ENCODE results near the gene CLSTN2.

CLSTN2 gene

DNA sequence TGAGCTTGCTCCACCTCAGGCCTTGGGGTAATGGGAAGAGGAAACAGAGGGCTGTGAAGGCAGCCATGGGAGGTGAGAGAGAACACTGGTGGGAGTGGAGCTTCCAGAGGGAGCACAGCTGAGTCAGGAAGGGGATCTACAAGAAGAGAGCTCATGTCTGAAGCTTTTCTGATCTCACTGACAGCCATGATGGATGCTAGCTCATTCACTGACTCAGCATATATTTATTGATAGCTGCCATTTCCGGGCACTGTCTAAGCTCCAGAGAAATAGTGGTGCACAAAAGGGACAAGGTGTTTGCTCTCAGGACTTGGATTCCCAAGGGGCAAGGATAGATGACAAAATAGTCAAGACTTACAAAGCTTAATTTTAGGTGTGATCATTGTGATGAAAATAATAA, 218.8 kb downstream of the CLSTN2 start:
- DNase-seq: no peak

GRCh38 chr3:140157161-140157560, 222.2 kb downstream of the CLSTN2 start:
- no peak for DNase-seq

GRCh38 chr3:140159646-140160045, 224.7 kb downstream of the CLSTN2 start:
- no peak for DNase-seq

- DNase-seq: no peak
Observed at GRCh38 chr3:140160553-140160952, 225.6 kb downstream of the CLSTN2 start.

DNA sequence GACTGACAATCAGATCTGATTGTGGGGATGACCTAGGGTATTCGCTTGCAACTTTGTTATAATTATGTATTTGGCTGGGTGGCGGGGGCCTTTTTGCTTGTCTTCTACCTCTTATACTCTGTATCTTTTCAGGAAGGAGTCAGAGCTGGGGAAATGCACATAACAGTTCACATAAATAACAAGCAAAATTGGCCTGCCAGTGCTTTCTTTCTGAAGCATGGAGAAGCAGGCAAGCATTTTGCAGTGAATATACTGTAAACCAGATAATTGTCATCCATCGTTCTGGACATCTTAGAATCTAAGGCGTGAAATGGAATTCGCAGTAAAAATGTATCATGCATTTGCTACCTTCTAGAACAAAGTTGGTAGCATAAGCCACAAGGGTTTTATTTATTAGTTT, 227.6 kb downstream of the CLSTN2 start:
- no peak for DNase-seq

GRCh38 chr3:140163159-140163763, 228.3 kb downstream of the CLSTN2 start:
- no peak for DNase-seq

DNA sequence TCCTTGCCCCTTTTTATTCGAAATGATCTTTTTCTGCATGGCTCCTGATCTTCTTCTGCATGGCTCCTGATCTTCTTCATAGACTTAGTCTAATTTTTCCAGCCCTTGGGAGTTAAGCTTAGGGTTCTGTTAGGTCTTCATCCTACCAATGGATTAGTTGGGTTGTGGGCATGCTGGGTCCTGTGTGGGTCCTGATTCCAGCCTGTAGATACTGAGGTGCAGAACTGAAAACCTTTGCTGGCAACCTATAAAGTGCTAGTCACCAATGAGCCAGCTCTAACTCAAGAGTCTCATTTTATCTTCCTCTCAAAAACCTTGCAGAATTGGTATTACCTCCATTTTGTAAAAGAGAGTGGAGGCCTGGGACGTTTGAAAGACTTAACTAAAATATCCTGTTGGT, 229.2 kb downstream of the CLSTN2 start:
- DNase-seq: no peak

- DNase-seq: no peak
Observed at GRCh38 chr3:140164922-140165590, 230.1 kb downstream of the CLSTN2 start.

DNA sequence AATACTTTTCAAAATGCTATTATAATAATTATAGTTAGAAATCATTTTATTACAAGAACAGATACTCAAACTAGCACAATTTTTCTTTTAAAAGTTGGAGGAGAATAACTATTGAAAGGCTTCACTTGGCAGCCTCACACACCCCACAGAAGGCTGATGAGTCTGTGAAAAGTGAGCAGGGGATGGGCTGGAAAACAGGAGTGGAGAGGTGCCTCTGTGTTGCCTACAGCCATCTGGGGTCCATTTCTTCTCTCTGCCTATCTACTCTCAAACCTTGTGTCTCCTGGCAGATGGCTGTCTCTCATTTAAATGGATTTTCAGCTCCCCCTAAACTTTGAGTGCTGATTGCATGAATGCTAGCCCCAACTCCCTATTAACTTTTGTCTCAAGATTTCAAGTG, 230.8 kb downstream of the CLSTN2 start:
- no peak for DNase-seq

DNA sequence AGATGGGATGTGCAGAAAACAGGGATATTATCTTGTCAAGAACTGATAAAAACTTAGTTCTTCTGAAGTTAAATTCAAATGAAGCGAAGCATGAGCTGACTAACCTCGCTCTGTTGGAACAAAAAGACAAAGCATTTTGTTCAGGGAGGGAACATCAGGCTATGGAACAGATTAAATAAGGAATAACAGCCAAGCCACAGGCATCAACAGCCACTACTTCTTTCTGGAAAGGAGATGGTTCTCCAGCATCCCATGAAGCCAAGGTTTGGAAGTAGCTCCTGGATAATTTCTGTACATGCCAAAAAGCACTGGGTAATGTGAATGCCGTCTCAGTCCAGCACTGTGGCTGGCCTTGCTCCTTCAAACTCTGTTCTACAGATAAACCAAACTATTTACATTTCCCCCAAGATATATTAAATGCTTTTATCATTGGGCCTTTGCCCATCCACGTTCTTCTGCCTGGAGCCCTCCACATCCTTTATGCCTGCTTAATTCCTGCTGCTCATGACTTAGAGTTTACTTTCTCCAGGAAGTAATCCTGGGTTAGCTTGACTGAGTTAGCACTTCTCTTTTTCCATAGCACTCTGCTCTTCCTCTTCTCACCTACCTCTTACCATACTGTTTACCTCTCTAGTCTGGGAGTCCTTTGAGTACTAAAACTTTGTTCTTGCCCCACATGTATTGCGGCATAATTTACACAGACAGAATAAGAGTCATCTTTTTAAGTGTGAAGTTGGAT, 232.0 kb downstream of the CLSTN2 start:
- no peak for DNase-seq

DNA sequence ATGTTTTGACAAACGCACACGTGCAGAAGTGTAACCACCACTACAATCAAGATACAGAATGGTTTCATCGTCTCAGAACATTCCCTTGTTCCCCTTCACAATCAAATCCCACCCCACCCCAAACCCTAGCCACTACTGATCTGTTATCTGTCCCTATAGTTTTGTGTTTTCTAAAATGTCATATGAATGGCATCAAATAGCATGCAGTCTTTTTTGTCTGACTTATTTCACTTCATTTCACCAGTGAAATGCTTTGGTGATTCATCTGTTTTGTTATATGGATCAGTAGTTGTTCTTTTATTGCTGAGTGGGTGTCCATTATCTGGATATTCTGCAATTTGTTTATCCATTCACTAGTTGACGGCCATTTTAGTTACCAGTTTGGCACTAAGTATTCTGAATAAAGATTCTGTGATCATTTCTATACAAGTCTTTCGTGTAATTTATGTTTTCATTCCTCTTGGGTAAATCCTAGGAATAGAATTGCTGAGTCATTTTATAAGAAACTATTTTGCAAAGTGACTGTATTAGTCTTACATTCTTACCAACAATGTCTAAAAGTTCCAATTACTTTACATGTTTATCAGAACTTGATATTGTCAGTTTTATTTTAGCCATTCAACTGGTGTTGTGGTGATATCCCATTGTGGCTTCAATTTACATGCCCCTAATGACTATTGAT, 232.8 kb downstream of the CLSTN2 start:
- no peak for DNase-seq

DNA sequence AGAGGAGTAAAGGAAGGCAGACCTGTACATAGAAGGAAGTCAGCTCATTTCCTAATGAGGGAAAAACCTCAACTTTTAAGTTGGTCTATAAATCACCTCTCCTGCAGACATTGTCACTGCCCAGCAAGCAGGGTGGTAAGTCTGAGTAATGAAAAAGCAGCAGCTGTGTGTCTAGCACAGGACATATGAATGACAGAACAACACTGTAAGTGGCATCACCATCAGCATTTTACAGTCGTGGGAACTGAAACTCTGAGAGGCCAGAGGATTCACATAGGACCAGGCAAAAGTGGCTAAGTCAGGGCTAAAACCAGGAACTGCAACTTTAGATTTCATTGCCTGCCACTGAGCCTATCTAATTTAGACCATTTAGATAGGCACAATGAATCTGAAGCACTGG, 235.6 kb downstream of the CLSTN2 start:
- no peak for DNase-seq

- DNase-seq: no peak
Observed at GRCh38 chr3:140176526-140176925, 241.5 kb downstream of the CLSTN2 start.

DNA sequence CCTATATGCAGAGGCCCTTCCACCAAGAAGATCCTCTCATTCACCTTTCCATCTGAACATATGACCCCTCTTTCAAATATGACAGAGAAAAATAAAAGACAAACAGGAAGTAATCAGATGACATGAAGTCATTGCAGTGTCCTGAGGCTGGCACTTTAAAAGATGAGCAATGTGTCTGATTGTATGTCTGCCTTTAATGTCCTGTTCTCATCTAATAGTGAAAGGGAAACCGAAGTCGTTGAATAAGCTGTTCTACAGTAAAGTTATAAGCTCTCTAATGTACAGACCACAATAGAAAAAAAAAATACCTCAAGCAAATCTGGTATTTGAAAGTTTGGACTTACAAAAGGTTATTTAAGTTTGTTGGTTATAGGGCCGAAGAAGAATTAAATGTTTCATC, 243.0 kb downstream of the CLSTN2 start:
- DNase-seq: no peak

DNA sequence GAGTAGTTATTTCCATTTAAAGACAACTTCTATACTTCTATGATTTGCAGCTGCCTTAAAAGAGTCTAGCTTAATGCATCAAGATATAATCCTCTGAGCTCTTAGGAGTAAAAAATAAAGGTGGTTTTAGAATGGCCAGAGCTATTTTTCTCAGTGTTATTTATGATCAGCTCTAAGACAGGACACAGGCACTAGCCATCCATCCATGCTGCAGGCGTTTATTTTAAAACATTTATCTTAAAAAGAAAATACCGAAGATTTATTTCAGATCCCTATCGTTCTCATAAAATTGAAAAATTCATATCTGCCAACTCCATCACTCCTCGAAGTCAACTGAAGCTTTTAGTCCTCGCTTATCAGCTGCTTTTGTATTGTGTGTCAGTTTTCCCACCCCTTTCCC, 243.5 kb downstream of the CLSTN2 start:
- no peak for DNase-seq

- DNase-seq: no peak
Observed at GRCh38 chr3:140180603-140181002, 245.6 kb downstream of the CLSTN2 start.

- DNase-seq: no peak
Observed at GRCh38 chr3:140185375-140185774, 250.4 kb downstream of the CLSTN2 start.

DNA sequence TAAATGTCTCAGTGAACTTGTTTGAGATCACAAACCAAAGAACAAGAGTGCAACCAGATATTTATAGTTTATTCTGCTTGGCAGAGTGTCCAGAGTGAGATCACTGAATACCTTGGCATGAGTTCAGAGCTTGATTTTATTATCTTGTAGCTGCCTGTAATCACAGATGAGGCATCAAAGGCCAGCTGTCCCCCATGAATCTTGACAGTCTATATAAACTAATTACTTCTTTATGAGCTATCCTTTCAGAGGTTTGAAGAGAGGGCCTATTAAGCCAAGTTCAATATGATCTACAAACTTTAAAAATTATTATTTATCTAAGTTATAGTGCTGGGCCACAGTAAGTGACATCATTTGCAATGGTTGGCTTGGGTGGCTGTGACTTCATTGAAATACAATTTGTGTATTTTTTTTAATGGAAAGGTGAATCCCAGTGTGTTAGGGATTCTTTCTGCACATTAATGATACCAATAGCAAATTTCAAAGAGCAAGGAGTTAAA, 251.5 kb downstream of the CLSTN2 start:
- no peak for DNase-seq

GRCh38 chr3:140187028-140187427, 252.0 kb downstream of the CLSTN2 start:
- no peak for DNase-seq

- no peak for DNase-seq
Observed at GRCh38 chr3:140187656-140188221, 252.8 kb downstream of the CLSTN2 start.

GRCh38 chr3:140188285-140188684, 253.3 kb downstream of the CLSTN2 start:
- DNase-seq: no peak

GRCh38 chr3:140189267-140189666, 254.3 kb downstream of the CLSTN2 start:
- DNase-seq: no peak

DNA sequence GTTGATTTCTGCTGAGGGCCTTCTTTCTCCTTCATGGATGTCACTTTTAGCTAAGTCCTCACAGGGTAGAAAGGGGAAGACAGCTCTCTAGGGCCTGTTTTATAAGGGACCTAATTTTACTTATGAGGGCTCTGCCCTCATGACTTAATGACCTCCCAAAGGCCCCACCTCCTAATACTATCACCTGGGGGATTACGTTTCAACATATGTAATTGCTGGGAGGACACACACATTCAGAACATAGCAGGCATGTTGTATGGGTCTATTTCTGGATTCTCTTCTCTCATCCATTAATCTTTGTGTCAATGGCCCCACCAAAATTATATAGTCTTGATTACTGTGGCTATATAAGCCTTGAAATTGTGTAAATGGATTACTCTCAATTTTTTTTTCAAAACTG, 255.0 kb downstream of the CLSTN2 start:
- DNase-seq: no peak
